Upper lobe of left lung (tissue), 6 donors: ENCODE data around the gene SDK1. TPM values are rescaled to one million over a fixed set of nuclear protein-coding genes. Genes with fewer than 3 reads are reported as not detected.

ENCODE experiments used
- ATAC-seq, 2 donors: fragments of 200-7000 bp; cut with Tn5 transposase; one replicate each; pipeline ENCODE4 v1.9.1; 2022; ENCODE audit warnings: mild to moderate bottlenecking in 2 of 2, moderate library complexity in 2 of 2; ENCODE audit not compliant: low FRiP score in 2 of 2
- DNase-seq, 2 donors: peaks; one replicate each; pipeline ENCODE4 v3.0.0-alpha.2; 2019 to 2020
- H3K27ac ChIP-seq, 4 donors: fragments of 200-600 bp; sonication (generic); one replicate each; pipeline ENCODE4 v1.5.1; 2016 to 2019
- H3K27me3 ChIP-seq, 4 donors: fragments of 200-600 bp; sonication (generic); one replicate each; pipeline ENCODE4 v1.5.1; 2017 to 2019
- H3K36me3 ChIP-seq, 4 donors: fragments of 200-600 bp; sonication (generic); one replicate each; pipeline ENCODE4 v1.5.1; 2016 to 2019
- H3K4me1 ChIP-seq, 4 donors: fragments of 200-600 bp; sonication (generic); one replicate each; pipeline ENCODE4 v1.5.1; 2018 to 2019
- H3K4me3 ChIP-seq, 4 donors: fragments of 200-600 bp; sonication (generic); one replicate each; pipeline ENCODE4 v1.5.1; 2017 to 2019; ENCODE audit warnings: mild to moderate bottlenecking in 2 of 4, moderate library complexity in 1 of 4
- H3K9me3 ChIP-seq, 4 donors: fragments of 200-600 bp; sonication (generic); one replicate each; pipeline ENCODE4 v1.5.1; 2018 to 2019
- EP300 ChIP-seq, 4 donors: sonication (generic); formaldehyde crosslinking; IDR thresholded peaks; one replicate each; pipeline ENCODE4 v1.5.1; 2017; ENCODE audit warnings: antibody characterized with exemption in 4 of 4, control low read depth in 2 of 4
- POLR2A ChIP-seq, 4 donors: fragments of 450-650 bp; IDR thresholded peaks; one replicate each; pipeline ENCODE4 v1.5.1; 2016 to 2017; ENCODE audit warnings: antibody characterized with exemption in 4 of 4, mild to moderate bottlenecking in 2 of 4
- POLR2AphosphoS5 ChIP-seq, 2 donors: sonication (generic); formaldehyde crosslinking; IDR thresholded peaks; one replicate each; pipeline ENCODE4 v1.5.1; 2017; ENCODE audit warnings: antibody characterized with exemption in 2 of 2
- WGBS, 2 donors: methylation state at CpG; one replicate each; pipeline ENCODE4 v1.1.5; 2017 to 2018; 5-methylcytosine and 5-hydroxymethylcytosine counted together
- total RNA-seq, 6 donors: library from RNA; depleted of rRNA in 4 of 6; stranded (reverse); fragments of >200 nt in 4 of 6; gene quantifications; one replicate each; pipeline versions ENCODE4 v1.1.0 to v1.2.1, GENCODE V29; 2016 to 2021
- TF ChIP-seq, protein P1 (sequence below), 6 experiments: fragments of 450-650 bp in 4 of 6; fragments of 200-600 bp in 2 of 6; sonication (generic) in 2 of 6; IDR thresholded peaks; one replicate each; pipeline ENCODE4 v1.5.1; 2016 to 2019; ENCODE audit warnings: antibody characterized with exemption in 6 of 6
- donor health status: DM: no; HTN: no; CAD: no; lungs with moderate emphysema.
- donor health status: DM: no; HTN: yes; CAD: no; lungs with severe emphysema.

Gene SDK1
- total RNA-seq, 6 donors from 2014 or later: 9.3 to 90.1 (median 11.8) TPM

DNA sequence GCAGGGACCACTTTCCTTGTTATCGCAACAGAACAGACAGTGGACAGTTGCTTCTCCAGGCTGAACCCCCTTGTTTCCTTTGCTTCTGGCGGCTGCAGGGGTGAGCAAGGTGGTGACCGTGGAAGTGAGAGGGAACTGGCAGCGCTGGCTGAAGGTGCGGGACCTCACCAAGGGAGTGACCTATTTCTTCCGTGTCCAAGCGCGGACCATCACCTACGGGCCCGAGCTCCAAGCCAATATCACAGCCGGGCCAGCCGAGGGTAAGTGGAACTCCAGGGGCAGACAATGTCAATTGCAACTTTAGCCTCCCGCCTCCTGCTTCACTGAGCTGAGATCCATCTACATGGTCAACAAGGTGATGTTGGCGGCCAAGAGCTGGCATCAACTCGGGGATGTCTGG is 919.0 kb downstream of the SDK1 start:
- Histone ChIP-seq H3K4me1 (no peaks in the 10 kb centered on the region), H3K27me3 (no peaks in the 10 kb centered on the region), H3K9me3 (no peaks in the 10 kb centered on the region), H3K27ac (no peak overlapping the region), H3K36me3 (no peaks in the 10 kb centered on the region), H3K4me3 (no peak overlapping the region)
- DNase-seq: no peak
- TF ChIP-seq EP300 (IDR thresholded peaks at IDR 0.05): no peak
- TF ChIP-seq, protein P1, sequence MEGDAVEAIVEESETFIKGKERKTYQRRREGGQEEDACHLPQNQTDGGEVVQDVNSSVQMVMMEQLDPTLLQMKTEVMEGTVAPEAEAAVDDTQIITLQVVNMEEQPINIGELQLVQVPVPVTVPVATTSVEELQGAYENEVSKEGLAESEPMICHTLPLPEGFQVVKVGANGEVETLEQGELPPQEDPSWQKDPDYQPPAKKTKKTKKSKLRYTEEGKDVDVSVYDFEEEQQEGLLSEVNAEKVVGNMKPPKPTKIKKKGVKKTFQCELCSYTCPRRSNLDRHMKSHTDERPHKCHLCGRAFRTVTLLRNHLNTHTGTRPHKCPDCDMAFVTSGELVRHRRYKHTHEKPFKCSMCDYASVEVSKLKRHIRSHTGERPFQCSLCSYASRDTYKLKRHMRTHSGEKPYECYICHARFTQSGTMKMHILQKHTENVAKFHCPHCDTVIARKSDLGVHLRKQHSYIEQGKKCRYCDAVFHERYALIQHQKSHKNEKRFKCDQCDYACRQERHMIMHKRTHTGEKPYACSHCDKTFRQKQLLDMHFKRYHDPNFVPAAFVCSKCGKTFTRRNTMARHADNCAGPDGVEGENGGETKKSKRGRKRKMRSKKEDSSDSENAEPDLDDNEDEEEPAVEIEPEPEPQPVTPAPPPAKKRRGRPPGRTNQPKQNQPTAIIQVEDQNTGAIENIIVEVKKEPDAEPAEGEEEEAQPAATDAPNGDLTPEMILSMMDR (IDR thresholded peaks at IDR 0.05): no peak
- TF ChIP-seq POLR2A (IDR thresholded peaks at IDR 0.05): no peak
- no peak for TF ChIP-seq POLR2AphosphoS5 (IDR thresholded peaks at IDR 0.05)
- ATAC-seq: peak in 1 of 2 donors; percentile 16
- 88 to 92% methylated on average over 4 to 15 of the region's 15 CpGs for WGBS, 2 donors

DNA sequence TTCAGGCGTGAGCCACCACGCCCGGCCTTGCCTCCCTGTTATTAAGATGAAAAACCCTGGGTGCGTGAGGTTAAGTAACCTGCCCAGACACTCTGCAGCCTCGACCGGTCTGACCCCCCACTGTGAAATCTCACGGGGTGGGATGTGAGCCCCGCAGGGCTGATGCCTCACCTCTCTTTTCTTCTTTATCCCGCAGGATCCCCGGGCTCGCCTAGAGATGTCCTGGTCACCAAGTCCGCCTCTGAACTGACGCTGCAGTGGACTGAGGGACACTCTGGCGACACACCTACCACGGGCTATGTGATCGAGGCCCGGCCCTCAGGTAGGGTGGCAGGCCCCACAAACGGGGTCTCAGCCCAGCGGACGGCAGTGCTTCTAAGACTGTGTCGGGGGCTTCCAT is 920.0 kb downstream of the SDK1 start:
- DNase-seq: no peak
- H3K36me3 ChIP-seq: no peaks in the 10 kb centered on the region
- 84 to 90% methylated on average over 21 of the region's 21 CpGs for WGBS, 2 donors
- H3K27ac ChIP-seq: no peak overlapping the region
- ATAC-seq: no peak
- H3K9me3 ChIP-seq: no peaks in the 10 kb centered on the region
- no peaks in the 10 kb centered on the region for H3K4me1 ChIP-seq
- H3K27me3 ChIP-seq: no peaks in the 10 kb centered on the region
- H3K4me3 ChIP-seq: no peak overlapping the region
- TF ChIP-seq POLR2A (IDR thresholded peaks at IDR 0.05): no peak
- TF ChIP-seq POLR2AphosphoS5 (IDR thresholded peaks at IDR 0.05): no peak
- TF ChIP-seq, protein P1 (IDR thresholded peaks at IDR 0.05): no peak
- TF ChIP-seq EP300 (IDR thresholded peaks at IDR 0.05): no peak

DNA sequence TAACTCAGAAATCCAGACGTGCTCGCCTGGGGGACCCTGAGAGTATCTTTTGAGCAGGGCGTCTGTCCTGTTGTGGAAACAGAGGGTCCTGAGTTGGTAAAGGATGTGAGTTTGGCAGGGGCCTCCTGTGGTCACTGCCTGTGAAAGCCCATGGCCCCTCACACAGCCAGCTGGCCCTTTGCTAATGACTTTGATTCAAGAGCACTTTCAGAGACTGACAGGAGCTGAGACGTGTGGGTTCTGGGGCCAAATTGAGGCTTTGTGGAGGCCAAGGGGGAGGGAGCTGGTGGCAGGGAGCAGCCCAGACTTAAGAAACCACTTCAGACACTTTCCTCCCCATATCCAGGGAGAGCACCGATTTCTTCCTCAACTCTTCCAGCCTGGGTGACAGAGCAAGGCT is 921.6 kb downstream of the SDK1 start:
- 64 to 79% methylated on average over 5 of the region's 5 CpGs for WGBS, 2 donors
- DNase-seq (no peak), ATAC-seq (no peak)
- no peaks in the 10 kb centered on the region for H3K9me3 ChIP-seq
- H3K27me3 ChIP-seq: no peaks in the 10 kb centered on the region
- no peaks in the 10 kb centered on the region for H3K36me3 ChIP-seq
- H3K4me3 ChIP-seq: no peak overlapping the region
- TF ChIP-seq POLR2A (IDR thresholded peaks at IDR 0.05) (no peak), EP300 (IDR thresholded peaks at IDR 0.05) (no peak), POLR2AphosphoS5 (IDR thresholded peaks at IDR 0.05) (no peak)
- TF ChIP-seq, protein P1 (IDR thresholded peaks at IDR 0.05): no peak
- no peaks in the 10 kb centered on the region for H3K4me1 ChIP-seq
- no peak overlapping the region for H3K27ac ChIP-seq

DNA sequence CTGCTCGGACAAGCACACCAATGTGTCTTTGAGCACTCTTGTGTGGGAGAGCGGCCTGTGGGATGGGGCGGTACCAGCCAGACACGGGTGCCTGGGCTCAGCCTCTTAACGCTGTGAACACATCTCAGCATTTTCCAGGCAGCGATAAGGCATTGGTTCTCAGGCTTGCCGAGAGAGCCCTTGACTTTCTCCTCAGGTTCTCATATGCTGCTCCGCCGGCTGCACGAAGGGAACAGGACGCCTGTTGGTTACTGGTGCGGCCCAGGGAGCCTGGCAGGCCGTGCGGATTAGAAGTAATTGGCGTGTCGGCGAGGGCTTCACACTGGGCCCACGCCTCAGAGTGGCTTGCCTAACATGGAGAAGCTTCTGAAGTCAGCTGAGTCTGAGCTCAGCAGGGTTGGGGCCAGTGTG is 924.3 kb downstream of the SDK1 start:
- H3K4me1 ChIP-seq: no peaks in the 10 kb centered on the region
- no peaks in the 10 kb centered on the region for H3K9me3 ChIP-seq
- ATAC-seq (peak; percentile 48 to 69), DNase-seq (peak; percentile 64 to 72)
- no peak for TF ChIP-seq POLR2A (IDR thresholded peaks at IDR 0.05)
- TF ChIP-seq POLR2AphosphoS5 (IDR thresholded peaks at IDR 0.05): no peak
- TF ChIP-seq, protein P1 (IDR thresholded peaks at IDR 0.05): no peak
- TF ChIP-seq EP300 (IDR thresholded peaks at IDR 0.05): no peak
- WGBS, 2 donors: 78% methylated on average over 18 of the region's 18 CpGs
- H3K27ac ChIP-seq: no peak overlapping the region
- H3K4me3 ChIP-seq: no peak overlapping the region
- H3K27me3 ChIP-seq: no peaks in the 10 kb centered on the region
- H3K36me3 ChIP-seq: no peaks in the 10 kb centered on the region

DNA sequence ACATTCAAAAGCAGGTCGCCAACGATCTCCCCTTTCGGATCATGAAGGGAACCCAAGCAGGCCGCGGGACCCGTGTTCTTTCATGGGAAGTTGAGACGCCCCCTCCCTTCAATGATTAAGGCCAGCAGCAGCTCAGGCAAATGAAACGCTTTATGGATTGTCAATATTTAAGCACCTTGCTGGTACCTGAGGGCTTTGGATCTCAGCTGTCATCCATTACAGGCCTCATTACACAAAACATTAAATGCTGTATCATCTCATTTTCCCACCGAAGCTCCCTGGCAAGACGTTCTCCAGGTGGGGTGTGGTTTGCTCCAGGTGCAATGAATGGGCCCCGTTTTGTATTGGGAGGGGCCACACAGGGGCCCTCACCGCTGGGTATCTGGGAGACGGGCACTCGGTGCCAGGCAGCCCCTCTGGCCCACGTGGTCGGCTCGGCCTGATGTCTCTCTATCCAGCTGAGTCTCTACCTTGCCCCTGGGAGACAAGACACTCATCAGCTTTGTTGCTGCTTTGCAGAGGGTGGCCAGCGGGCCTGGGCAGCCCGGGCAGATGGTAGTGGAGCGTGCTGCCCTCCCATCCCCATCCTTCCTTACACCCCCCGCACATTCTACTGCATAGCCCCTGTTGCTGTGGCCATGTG is 925.0 kb downstream of the SDK1 start:
- Histone ChIP-seq H3K27me3 (no peaks in the 10 kb centered on the region), H3K36me3 (no peaks in the 10 kb centered on the region), H3K4me1 (no peaks in the 10 kb centered on the region), H3K4me3 (no peak overlapping the region), H3K9me3 (no peaks in the 10 kb centered on the region), H3K27ac (no peak overlapping the region)
- ATAC-seq (no peak), DNase-seq (no peak)
- TF ChIP-seq EP300 (IDR thresholded peaks at IDR 0.05) (no peak), POLR2A (IDR thresholded peaks at IDR 0.05) (no peak), POLR2AphosphoS5 (IDR thresholded peaks at IDR 0.05) (no peak)
- TF ChIP-seq, protein P1 (IDR thresholded peaks at IDR 0.05): no peak
- 91 to 92% methylated on average over 19 to 21 of the region's 21 CpGs for WGBS, 2 donors
